Kidney tubule cell (primary cell): Measurements from ENCODE around the gene GRPEL1.
A peak's percentile ranks its signal among the peaks of the same experiment; 100 is the strongest.

ENCODE experiments used
- DNase-seq: peaks from one replicate; pipeline ENCODE4 v3.0.0-alpha.2; 2018; ENCODE audit warnings: low spot score

The GRPEL1 gene

DNA sequence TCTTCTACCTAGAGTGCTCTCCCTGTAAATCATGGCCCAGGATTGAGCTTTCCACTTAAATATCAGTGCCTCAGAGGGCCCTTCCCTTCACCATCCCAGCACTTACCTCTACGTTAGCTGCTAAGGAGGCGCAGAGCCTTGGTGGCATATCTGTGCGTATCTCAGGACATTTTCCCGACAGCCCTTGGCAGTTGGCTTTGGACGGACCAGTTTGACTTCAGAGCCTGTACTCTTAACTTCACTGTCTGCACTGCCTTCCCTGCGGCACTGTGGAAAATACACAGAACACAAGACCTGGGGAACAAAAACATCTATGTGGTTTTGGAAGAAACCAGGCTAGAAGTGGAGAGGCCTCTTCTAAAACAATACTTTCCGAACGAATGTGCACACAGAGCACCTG lies 22.3 kb downstream of the GRPEL1 start:
- no peak for DNase-seq

DNA sequence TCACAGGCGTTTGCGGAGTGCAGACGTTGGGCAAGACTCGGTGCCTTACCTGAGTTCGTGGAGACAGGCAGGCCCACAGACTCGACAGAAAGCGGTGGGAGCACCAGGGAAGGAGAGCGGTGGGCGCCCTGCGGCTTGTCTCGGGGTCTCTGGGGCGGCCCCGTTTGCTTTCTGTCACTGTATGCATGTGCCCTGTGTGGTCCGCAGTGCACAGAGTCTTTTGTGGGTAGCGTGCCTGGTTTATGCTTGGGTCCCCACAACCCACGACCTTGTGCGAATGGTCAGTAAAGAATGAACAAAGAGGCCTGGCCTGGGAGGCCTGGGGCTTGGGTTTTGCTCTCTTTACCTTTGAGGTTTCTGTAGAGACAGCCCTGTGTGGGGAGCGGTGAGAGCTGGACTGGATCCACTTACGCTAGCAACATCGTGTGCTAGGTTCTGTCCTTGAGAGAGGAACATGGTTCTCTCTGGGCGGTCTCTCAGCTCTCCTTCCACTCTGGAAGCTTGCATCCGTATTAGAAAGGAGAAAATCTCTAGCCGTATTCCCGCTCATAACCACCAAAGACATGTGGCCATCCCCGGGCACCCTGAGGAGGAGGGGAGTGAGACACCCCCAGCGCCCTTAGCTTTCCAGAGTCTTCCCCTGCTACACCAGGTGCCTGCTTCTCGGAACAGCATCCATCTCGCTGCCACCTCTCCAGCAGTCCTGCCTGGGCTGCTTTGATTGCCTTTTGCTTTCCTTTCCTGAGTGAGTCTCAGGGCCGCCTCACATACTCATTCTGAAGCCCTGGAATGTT lies 23.5 kb downstream of the GRPEL1 start:
- DNase-seq, result peak; percentile 26

GRCh38 chr4:7043284-7044136 lies 24.4 kb downstream of the GRPEL1 start, which contains the start of gene TADA2B:
TSS of gene TADA2B (plus strand) at chr4:7043372. CDS start at chr4:7043580, 208 bp downstream.
- peak; percentile 55 for DNase-seq

DNA sequence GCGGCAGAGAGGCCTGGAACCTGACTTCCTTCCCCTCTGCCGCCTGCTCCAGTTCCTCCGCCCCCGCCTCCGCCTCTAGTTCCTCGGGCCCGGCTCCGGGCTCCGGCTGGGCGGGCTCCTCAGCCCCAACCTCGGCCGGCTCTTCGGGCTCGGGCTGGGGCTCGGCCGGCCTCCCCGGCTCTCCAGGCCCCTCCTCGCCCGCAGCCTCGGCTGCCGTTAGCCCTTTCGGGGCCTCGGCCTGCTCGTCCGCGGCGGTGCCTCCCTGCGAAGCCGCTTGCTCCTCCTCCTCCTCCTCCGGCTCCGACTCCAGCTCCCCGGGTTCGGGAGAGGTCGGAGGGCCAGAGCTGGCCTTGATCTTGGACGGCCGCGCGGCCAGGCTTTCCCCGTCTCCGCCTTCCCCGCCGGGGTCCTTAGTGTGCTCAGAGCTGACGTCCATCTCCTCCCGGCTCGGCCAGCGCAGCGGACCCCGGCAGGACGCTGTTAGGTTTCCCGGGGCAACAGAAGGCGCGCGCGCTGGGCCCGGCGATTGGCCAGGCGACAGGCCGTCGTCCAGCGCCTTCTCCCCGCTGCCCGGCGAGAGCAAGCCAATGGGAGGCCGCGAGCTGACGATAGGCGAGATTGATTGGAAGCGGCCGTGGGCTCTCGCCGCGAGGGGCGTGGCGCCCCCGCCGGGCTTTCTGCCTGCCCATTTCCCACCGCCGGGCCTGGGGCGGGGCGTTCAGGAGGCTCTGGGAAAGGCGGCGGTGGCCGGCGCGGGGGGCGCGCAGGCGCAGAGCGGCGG lies 25.2 kb downstream of the GRPEL1 start:
- peak; percentile 99 for DNase-seq

DNA sequence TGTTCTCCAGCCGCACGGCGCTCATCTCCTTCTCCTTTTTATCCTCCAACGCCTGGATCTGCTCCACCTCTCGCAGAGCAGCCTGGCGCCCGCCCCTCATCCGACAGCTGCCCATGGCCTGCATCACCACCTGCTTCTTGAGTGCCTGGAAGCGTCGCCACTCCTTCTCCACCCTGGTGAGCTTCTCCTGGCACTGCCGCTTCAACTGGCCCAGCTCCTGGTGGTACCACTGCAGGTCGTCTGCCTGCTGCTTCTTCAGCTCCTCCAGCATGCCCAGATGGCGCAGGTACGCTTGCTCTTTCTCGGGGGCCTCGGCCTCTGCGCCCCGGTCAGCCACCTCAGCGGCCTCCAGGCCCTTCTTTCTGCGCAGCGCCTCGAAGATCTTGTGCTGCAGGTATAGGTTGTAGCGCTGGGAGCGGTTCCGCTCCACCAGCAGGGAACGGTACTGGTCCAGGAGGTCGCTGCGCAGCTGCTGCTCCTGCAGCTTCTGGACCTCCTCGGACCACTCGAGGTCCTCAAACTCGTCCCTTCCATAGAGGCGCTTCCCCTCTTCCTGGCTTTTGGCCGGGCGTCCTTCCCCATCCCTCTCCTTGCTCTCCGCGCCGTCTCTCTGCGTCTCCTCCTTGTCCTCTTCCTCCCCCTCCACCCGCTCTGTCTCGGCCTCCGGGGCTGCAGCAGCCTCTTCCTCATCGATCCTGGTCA lies 25.9 kb downstream of the GRPEL1 start:
- DNase-seq, result peak; percentile 25

DNA sequence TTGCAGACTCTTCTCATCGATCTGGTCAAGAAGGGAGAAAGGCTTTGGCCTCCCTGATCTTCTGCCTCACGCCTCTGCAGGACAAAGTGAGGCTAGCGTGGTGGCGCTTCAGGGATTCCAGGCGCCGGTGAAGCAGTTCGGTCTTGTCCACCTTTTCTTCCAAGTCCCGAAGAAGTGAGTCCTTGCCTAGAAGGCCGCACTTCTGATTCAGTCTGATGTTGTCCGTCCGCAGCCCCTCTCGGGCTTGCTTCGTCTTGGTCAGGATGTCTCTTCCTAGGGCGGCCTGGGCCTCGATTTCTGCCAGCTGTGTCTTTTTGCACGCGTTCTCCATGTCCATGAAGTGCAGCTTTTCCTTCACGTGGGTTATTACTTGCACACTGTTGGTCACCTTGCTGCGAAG lies 26.6 kb downstream of the GRPEL1 start:
- no peak for DNase-seq

GRCh38 chr4:7040765-7041164 lies 27.1 kb downstream of the GRPEL1 start:
- no peak for DNase-seq

DNA sequence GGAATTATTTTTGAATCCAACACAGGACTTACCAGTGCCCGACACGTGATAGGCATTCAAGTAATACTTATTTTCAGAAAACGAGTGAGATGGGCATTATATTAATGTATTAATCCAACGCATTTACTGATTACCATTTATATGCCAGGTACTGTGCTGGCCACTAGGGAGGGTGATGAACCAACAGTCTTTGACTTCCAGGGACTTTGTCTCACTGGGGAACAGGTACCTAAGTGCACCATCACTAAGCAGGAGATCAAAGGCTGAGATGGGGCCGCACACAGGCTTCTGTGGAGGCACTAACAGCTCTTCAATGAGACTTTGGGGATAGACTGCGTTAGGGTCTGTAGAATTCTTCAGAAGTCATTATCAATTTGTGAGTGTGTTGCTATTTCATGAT lies 30.4 kb downstream of the GRPEL1 start:
- no peak for DNase-seq

GRCh38 chr4:7034262-7035081 lies 33.4 kb downstream of the GRPEL1 start:
- DNase-seq, result peak; percentile 79

- peak; percentile 77 for DNase-seq
Observed at GRCh38 chr4:7032596-7032995, 35.3 kb downstream of the GRPEL1 start.

GRCh38 chr4:7031558-7032449 lies 36.1 kb downstream of the GRPEL1 start:
- peak; percentile 71 for DNase-seq

DNA sequence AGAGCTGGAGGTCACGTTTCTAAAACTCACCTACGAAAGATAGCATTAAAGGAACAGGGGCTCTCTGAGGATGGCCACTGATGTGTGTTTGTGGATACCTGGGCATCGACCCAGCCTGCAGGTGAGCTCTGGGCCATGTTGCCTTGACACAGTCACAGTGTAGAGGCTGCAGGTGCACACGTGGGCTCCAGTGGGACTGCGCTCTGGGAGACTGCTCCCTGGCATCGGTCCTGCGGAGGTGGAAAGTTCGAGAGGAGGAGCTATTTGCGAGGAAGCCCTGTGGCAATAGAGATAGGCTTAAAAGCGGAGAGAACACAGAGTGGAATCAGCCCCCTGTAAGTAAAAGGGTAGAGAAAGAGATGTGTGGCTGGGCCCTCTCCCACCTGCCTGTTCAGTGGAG lies 37.0 kb downstream of the GRPEL1 start:
- no peak for DNase-seq

- no peak for DNase-seq
Observed at GRCh38 chr4:7029921-7030320, 37.9 kb downstream of the GRPEL1 start.

GRCh38 chr4:7029212-7029611 lies 38.7 kb downstream of the GRPEL1 start:
- no peak for DNase-seq

- DNase-seq, result no peak
Observed at GRCh38 chr4:7027913-7028312, 40.0 kb downstream of the GRPEL1 start.

DNA sequence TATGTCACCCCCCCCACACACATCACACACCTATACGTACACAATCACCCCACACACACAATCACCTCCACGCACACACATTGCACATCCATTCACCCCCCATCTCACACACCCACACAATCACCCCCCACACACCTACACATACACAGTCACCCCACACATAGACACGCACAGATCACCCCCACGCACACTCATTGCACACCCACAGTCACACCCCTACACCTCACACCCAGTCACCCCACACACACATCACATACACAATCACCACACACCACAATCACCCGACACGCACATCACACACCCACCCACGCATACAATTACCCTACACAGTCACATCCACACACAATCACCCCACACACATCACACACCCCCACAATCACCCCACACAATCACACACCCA lies 40.6 kb downstream of the GRPEL1 start:
- DNase-seq, result no peak

DNA sequence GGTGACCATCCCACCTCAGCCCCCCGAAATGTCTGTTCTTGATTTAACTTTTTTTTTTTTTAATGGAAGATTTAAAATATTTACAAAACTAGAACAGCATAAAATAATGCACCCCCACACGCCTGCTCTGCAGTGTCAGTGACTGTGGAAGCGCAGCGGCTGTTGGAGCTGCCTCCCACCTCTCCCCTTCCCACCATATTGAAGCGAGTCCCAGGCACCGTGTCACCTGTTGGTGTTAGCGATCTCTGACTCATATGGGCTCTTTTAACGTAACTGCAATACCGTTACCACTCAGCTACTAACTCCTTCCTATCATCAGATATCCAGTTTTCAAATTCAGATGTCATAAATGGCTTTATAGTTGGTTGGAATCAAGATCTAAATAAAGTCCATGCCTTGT lies 41.8 kb downstream of the GRPEL1 start:
- no peak for DNase-seq

- no peak for DNase-seq
Observed at GRCh38 chr4:7025040-7025602, 42.7 kb downstream of the GRPEL1 start.

- DNase-seq, result no peak
Observed at GRCh38 chr4:7024336-7024890, 43.5 kb downstream of the GRPEL1 start.
